GM12878 (cell line): ENCODE results near the gene KIF6.

Source experiments
- EZH2 ChIP-seq: IDR thresholded peaks from 2 replicates; pipeline ENCODE4 v1.6.1; 2012; ENCODE audit warnings: low read depth, mild to moderate bottlenecking, control low read depth, inconsistent platforms, low read length, borderline replicate concordance; ENCODE audit not compliant: control insufficient read depth
- JUNB ChIP-seq: IDR thresholded peaks from 2 replicates; pipeline ENCODE4 v1.6.1; 2016; ENCODE audit warnings: antibody characterized with exemption, mild to moderate bottlenecking
- JUND ChIP-seq: IDR thresholded peaks from 2 replicates; pipeline ENCODE4 v1.6.1; 2012; ENCODE audit warnings: low read depth, mild to moderate bottlenecking, low read length, improper control_type of control experiment, moderate library complexity
- NFYB ChIP-seq: IDR thresholded peaks from 2 replicates; pipeline ENCODE4 v1.6.1; 2011; ENCODE audit warnings: low read depth, mild to moderate bottlenecking, low read length, improper control_type of control experiment, moderate library complexity; ENCODE audit not compliant: insufficient read depth
- PAX8 ChIP-seq: fragments of 450-650 bp; IDR thresholded peaks from 2 replicates; pipeline ENCODE4 v1.6.1; 2017; ENCODE audit warnings: mild to moderate bottlenecking, moderate library complexity
- RAD21 ChIP-seq: IDR thresholded peaks from 2 replicates; pipeline ENCODE4 v1.6.1; 2011; ENCODE audit warnings: mild to moderate bottlenecking, low read depth, low read length, moderate library complexity; ENCODE audit not compliant: insufficient read depth
- RFX5 ChIP-seq: IDR thresholded peaks from 2 replicates; pipeline ENCODE4 v1.6.1; 2011; ENCODE audit warnings: low read depth, low read length, improper control_type of control experiment
- YY1 ChIP-seq: IDR thresholded peaks from 2 replicates; pipeline ENCODE4 v1.6.1; 2011; ENCODE audit warnings: low read depth, mild to moderate bottlenecking, low read length
- ZSCAN29 ChIP-seq: fragments of 450-650 bp; IDR thresholded peaks from 2 replicates; pipeline ENCODE4 v1.6.1; 2017; ENCODE audit warnings: mild to moderate bottlenecking, moderate library complexity
- TF ChIP-seq, protein P1 (sequence below): fragments of 450-650 bp; IDR thresholded peaks from 2 replicates; pipeline ENCODE4 v1.6.1; 2016; ENCODE audit warnings: mild to moderate bottlenecking

- TF ChIP-seq RAD21 (no peak), ZSCAN29 (no peak), EZH2 (no peak), JUNB (no peak), JUND (no peak), RFX5 (no peak), PAX8 (no peak), NFYB (no peak), YY1 (no peak)
- TF ChIP-seq, protein P1, sequence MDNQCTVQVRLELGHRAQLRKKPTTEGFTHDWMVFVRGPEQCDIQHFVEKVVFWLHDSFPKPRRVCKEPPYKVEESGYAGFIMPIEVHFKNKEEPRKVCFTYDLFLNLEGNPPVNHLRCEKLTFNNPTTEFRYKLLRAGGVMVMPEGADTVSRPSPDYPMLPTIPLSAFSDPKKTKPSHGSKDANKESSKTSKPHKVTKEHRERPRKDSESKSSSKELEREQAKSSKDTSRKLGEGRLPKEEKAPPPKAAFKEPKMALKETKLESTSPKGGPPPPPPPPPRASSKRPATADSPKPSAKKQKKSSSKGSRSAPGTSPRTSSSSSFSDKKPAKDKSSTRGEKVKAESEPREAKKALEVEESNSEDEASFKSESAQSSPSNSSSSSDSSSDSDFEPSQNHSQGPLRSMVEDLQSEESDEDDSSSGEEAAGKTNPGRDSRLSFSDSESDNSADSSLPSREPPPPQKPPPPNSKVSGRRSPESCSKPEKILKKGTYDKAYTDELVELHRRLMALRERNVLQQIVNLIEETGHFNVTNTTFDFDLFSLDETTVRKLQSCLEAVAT, result no peak
Measured at GRCh38 chr6:39396854-39397253, 328.4 kb downstream of the KIF6 start.
